Measurements from ENCODE around the gene IPO9. TPM values are rescaled to one million over a fixed set of nuclear protein-coding genes. Genes with fewer than 3 reads are reported as not detected.

IPO9 gene
- total and polyA plus RNA-seq, 2 of the 4 experiments (the other 2 are of a cell fraction) = 14.0 to 23.4 TPM

DNA sequence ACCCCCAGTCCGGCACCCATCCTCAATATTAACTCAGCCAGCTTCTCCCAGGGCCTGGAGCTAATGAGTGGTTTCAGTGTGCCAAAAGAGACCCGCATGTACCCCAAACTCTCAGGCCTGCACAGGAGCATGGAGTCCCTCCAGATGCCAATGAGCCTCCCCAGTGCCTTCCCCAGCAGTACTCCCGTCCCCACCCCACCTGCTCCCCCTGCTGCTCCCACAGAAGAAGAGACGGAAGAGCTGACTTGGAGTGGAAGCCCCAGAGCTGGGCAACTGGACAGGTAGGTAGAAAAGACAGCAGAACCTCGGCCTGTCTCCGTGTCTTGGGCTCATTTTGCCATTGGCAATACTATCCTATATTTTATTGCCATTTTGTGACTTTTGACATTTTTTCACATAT, 45.4 kb upstream of the IPO9 start:
- H2AK5ac ChIP-seq (ENCODE audit: low read depth, low read length) = no peak overlapping the region
- no peak overlapping the region for H3K4me3 ChIP-seq (ENCODE audit: insufficient read depth, low read depth, low read length)
- H3K4me2 ChIP-seq (ENCODE audit: low read depth, low read length) = no peak overlapping the region
- peaks cover 61% of the 10 kb centered on the region for H3K36me3 ChIP-seq (ENCODE audit: control insufficient read depth, insufficient read depth, low read length)
- ChIA-PET POLR2A (ENCODE audit: unreplicated experiment) (no interaction called here), CTCF (no interaction called here)
- H3K18ac ChIP-seq (ENCODE audit: low read depth, low read length) = no peak overlapping the region; the same call in 1 of the 2 replicates
- H3K79me1 ChIP-seq (ENCODE audit: low read depth in 1 of 2, low read length in 2 of 2) = peaks cover 32 to 67% of the 10 kb centered on the region in 2 experiments
- H3K4me1 ChIP-seq (ENCODE audit: control insufficient read depth, insufficient read depth, low read length) = peaks cover 9% of the 10 kb centered on the region
- H3K23ac ChIP-seq (ENCODE audit: low read depth, low read length) = no peak overlapping the region
- H3K9me1 ChIP-seq (ENCODE audit: insufficient read depth, low read length) = peaks cover 11% of the 10 kb centered on the region
- no peak overlapping the region for H3K9ac ChIP-seq (ENCODE audit: low read depth, low read length)
- H2BK120ac ChIP-seq (ENCODE audit: low read depth, low read length) = no peak overlapping the region
- TF ChIP-seq RAD21 (IDR thresholded peaks at IDR 0.05; ENCODE audit: low read length) = 0 out of 2 replicates have a peak, but pooled peaks have one; percentile 19
- TF ChIP-seq MAZ (IDR thresholded peaks at IDR 0.05; ENCODE audit: borderline replicate concordance, low read depth, low read length) = no peak
- no peak overlapping the region for H3K14ac ChIP-seq (replicated peaks; ENCODE audit: low read depth, low read length)
- H3K4ac ChIP-seq (ENCODE audit: low read depth, low read length) = no peak overlapping the region
- WGBS, 2 experiments (ENCODE audit: extremely low coverage in 2 of 2, insufficient read length in 1 of 2) = no CpG with 5 or more reads among the region's 6 CpGs
- intact Hi-C loops (cut with micrococcal nuclease) (no loop called here), dilution Hi-C loops (cut with HindIII; ENCODE audit: low sequenced_read_pairs, unreplicated experiment) (no loop called here), in situ Hi-C loops (cut with MboI; ENCODE audit: low sequenced_read_pairs) (no loop called here)
- peaks cover 8% of the 10 kb centered on the region; the same call in 1 of the 2 replicates for H4K20me1 ChIP-seq (ENCODE audit: insufficient read depth, low read length)
- no peak overlapping the region for H4K91ac ChIP-seq (ENCODE audit: insufficient read depth, low read depth, low read length)
- no peak overlapping the region for H2AK9ac ChIP-seq (replicated peaks; ENCODE audit: low read depth, low read length, poor library complexity)
- no peak overlapping the region for H4K8ac ChIP-seq (ENCODE audit: low read depth in 2 of 2, low read length in 2 of 2)
- no peak overlapping the region for H2BK20ac ChIP-seq (ENCODE audit: low read depth, low read length)
- peak overlapping the region; percentile 22; the same call in 1 of the 2 replicates for H3K27ac ChIP-seq (ENCODE audit: insufficient read depth, low read length)
- ATAC-seq (ENCODE audit: low read depth) (no peak), DNase-seq (no peak)
- no peaks in the 10 kb centered on the region for H3K9me3 ChIP-seq (ENCODE audit: control insufficient read depth, insufficient read depth, low read length)
- no TSS peak for BruUV-seq (replicated peaks)
- no peak overlapping the region for H3K56ac ChIP-seq (ENCODE audit: extremely low read depth, insufficient read depth, low read length)
- no peak overlapping the region for H2BK15ac ChIP-seq (ENCODE audit: low read depth, low read length)
- H2BK5ac ChIP-seq (ENCODE audit: low read depth, low read length, poor library complexity, severe bottlenecking) = no peak overlapping the region
- H3K27me3 ChIP-seq (ENCODE audit: control insufficient read depth, insufficient read depth, low read length) = no peaks in the 10 kb centered on the region
- no peak overlapping the region for H4K5ac ChIP-seq (ENCODE audit: low read depth, low read length)
- H2AFZ ChIP-seq (replicated peaks; ENCODE audit: low read length, poor library complexity) = no peak overlapping the region
